Dedifferentiated amniotic fluid mesenchymal stem cell (primary cell): ENCODE data around the gene TOR1B.

Experiments
- DNase-seq: peaks from one replicate; pipeline ENCODE4 v3.0.0-alpha.2; 2016; ENCODE audit errors: extremely low spot score

Gene TOR1B

GRCh38 chr9:129814432-129815223 is 11.6 kb downstream of the TOR1B start:
- no peak for DNase-seq

GRCh38 chr9:129815278-129815677 is 12.3 kb downstream of the TOR1B start:
- no peak for DNase-seq

GRCh38 chr9:129816501-129817435 is 13.8 kb downstream of the TOR1B start:
- DNase-seq = no peak

- no peak for DNase-seq
These were observed 20.0 kb downstream of the TOR1B start for GRCh38 chr9:129822898-129823541.

GRCh38 chr9:129823542-129823934 is 20.6 kb downstream of the TOR1B start:
- DNase-seq = no peak

- peak; percentile 91 for DNase-seq
These were observed 21.1 kb downstream of the TOR1B start, which contains the start of gene TOR1A for GRCh38 chr9:129823935-129824601. TOR1A (minus strand) TSS chr9:129824136; CDS start chr9:129824085, 51 bp downstream.

- no peak for DNase-seq
These were observed 23.4 kb downstream of the TOR1B start for GRCh38 chr9:129826344-129826743.

GRCh38 chr9:129826759-129827158 is 23.8 kb downstream of the TOR1B start:
- no peak for DNase-seq

DNA sequence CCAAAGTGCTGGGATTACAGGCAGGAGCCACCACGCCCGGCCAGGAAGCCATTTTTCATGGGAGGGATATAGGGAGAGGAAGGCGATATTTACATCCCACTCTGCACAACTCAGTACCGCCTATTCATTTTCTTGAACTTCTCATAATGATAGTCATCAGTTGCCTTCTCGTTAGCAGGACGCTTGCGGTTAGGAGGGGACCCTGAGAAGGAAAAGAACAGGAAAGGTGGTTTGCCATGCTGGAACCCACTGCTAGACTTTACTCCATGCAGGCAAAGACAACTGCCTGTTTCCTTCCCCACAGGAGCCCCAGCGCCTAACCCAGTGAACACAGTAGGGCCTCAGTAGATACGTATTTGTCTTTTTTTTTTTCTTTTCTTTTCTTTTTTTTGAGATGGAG is 25.1 kb downstream of the TOR1B start:
- DNase-seq = no peak

- no peak for DNase-seq
These were observed 26.0 kb downstream of the TOR1B start for GRCh38 chr9:129828969-129829368.

DNA sequence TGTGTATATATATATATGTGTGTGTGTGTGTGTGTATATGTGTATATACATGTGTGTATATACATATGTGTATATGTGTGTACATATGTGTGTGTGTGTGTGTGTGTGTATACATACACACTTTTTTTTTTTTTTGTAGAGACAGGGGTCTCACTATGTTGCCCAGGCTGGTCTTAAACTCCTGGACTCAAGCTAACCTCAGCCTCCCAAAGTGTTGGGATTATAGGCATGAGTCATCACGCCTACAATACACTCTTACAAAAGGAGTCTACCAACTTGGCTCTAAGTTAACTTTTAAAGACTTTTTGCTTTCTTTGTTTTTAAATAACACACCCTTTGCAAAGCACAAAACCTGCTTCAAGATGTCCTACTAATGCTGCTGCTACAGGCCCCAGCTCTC is 30.0 kb downstream of the TOR1B start:
- no peak for DNase-seq

DNA sequence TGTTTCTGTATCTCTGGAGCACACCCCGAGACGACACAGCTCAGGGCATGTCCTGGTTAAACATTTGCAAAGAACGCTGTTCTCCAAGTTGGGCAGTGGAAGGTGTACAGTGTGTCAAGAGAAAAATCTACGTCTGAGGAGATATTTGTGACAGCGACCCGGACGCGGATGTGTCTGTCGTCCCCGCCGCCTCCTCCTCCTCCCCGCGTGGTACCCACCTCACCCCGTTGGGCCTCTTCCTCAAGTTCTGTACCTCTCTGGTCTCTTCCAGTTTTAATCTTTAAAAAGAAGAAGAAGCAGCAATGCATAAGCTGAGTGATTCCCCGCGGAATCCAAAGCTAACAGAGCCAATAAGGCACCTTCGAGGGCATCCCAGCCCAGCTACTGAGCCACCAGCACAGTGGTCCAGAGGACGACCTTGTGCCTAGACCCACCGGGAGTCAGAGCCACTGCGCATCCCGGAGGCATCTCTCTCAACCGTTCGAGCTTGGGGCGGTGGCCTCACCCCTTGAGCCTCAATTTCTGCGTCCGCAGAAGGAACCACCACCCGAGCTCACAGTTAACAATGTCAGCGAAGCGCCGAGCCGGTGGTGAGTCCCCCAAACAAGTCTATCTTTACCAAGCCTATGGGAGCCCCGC is 31.6 kb downstream of the TOR1B start:
- DNase-seq = no peak

GRCh38 chr9:129835128-129835859 is 32.3 kb downstream of the TOR1B start, which contains the start of the genes C9orf78 and USP20:
C9orf78 (minus strand) TSS chr9:129835275; CDS start chr9:129835221, 54 bp downstream.
USP20 (plus strand) TSS chr9:129835458; CDS start chr9:129852556, 17,098 bp downstream.
- peak; percentile 92 for DNase-seq

GRCh38 chr9:129835860-129836223 is 32.9 kb downstream of the TOR1B start:
- peak; percentile 29 for DNase-seq

DNA sequence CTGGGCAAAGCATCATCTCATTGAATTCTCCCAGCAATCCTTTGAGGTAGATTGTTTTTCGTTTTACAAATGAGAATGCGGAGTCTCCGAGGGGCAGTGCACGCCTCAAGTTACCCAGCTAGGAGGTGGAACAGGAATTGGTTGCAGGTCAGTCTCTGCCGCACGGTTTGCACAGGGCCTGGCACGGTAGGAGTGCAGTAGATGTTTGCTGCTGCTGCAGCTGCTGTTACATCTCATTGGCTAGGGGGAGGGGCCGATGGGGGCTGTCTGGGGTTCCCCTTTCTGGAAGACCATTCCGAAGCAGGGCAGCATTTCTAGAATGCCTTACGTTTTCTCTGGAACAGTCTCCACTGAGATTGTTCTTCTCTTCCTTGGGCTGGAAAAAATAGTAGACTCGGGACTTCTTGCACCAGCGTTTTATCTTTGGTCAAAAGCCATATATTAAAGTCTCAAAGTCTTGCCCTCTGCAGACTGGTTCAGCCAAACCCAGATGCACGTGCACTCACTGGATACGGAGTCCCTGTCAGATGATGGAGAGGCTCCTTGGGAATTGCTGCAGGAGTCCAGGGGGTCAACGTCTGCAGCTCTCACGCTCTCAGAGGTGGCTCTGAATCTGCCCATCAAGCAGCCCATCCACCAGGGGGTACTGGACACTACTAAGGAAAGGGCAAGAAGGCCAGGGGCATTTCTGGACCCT is 33.5 kb downstream of the TOR1B start:
- no peak for DNase-seq

GRCh38 chr9:129838707-129839259 is 35.8 kb downstream of the TOR1B start:
- peak; percentile 81 for DNase-seq

- DNase-seq = no peak
These were observed 36.5 kb downstream of the TOR1B start for GRCh38 chr9:129839324-129840023.

DNA sequence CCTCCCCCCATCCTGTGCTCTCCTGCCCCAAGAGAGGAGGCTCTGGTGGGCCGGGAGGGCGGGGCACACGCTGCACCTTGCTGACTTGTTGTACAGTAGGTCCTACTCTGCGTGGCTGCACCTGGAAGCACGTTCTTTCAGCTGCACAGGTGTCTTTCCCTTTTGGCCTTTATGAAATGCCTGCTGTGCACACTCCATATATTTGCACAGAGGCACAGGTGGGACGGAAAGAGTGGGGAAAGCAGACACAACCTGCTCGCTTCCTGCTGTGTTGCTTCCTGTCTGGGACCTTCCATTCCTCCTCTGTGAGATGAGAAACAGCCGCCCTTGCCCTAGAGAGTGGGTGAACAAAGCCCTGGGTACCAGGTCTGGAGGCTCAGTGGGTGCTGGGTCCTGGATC is 37.0 kb downstream of the TOR1B start:
- DNase-seq = no peak

GRCh38 chr9:129841071-129841470 is 38.1 kb downstream of the TOR1B start:
- DNase-seq = no peak
